WI38 (cell line): ENCODE data around the gene TSR3.

ENCODE experiments used
- H3K4me3 ChIP-seq: 2 replicates; pipeline ENCODE4 v1.5.1; 2011; ENCODE audit warnings: low read depth, mild to moderate bottlenecking, control low read depth, low read length
- CTCF ChIP-seq: IDR thresholded peaks from 2 replicates; pipeline ENCODE4 v1.5.1; 2012; ENCODE audit warnings: low read depth, mild to moderate bottlenecking, control low read depth, low read length

The TSR3 gene

GRCh38 chr16:1383556-1383955 is 31.9 kb upstream of the TSR3 start:
- no peak for TF ChIP-seq CTCF
- H3K4me3 ChIP-seq, result no peak overlapping the region

DNA sequence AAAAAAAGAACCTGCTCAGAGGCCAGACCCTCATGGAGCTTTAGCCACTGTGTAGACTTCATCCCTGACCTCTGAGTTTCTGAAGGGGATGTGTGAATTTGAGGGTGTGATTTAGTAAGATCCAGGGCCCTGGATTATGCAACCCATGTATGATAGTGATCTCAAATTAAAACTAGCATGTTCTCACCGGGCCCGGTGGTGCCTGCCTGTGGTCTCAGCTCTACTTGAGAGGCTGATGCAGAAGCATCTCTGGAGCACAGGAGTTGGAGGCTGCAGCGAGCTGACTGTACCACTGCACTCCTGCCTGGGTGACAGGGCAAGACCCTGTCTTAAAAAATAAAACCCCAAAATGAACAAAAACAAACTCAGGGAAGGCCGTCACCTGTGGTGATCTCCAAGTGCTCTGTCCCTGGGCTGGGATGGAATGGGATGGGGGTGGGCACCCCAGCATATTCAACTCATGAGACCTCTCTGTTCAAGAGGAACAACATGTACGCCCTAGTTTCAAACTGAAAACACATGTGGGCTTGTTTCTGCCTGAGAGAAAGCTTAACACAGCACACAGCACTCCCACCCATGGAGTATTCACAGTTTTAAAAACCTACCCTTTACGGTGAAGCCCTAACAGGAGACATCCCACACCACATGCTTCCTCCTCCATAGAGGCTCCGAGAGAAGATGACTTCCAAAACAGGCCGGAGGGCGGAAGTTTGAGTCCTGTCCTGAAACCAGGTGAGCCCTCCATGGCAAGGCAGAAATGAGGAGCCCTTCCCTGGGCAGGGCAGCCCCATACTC is 30.1 kb upstream of the TSR3 start:
- H3K4me3 ChIP-seq, result no peak overlapping the region
- TF ChIP-seq CTCF, result no peak

DNA sequence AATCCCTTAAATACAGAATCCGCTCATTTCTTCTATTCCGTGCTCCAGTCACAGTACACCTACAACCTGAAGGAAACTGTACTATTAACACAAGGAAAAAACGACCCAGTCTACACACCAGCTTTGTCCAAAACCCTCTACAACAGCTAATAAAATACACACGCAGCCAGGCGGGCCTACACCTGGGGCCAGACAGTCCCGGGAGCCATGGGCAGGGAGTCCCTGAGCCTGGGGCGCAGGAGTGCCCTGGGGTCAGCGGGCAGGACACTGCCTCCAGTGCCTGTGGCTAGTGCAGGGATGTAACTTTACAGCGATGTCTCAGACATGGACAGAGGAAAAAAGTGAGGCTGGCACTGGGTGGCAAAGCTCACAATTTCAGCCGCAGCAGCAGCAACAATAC is 28.5 kb upstream of the TSR3 start:
- no peak for TF ChIP-seq CTCF
- no peak overlapping the region for H3K4me3 ChIP-seq

GRCh38 chr16:1379304-1380076 is 27.8 kb upstream of the TSR3 start:
- peak overlapping the region; percentile 65 for H3K4me3 ChIP-seq
- TF ChIP-seq CTCF, result no peak

DNA sequence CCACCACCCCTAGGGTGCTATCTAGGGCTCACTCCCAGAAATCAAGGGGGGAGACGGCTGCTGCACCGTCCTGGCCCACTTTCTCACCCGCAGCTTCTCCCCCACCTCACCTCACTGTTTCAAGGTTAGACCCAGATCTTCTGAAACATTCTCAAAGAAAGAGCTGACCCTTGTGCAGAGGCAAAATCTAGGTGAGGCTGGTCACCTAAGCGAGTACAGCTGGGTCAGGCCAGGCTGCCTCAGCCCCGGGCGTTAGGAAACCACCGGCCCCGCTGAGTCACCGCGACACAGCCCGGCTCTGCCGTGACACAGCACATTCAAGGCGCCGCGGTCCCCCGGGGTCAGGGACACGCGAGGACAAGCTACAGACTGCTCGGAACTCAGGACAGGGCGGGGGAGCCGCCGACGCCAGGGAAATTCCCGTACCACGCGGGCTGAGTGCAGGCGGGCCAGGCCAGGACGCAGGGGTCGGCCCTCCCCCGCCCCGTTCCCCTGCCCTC is 27.2 kb upstream of the TSR3 start:
- H3K4me3 ChIP-seq, result peak overlapping the region; percentile 65
- TF ChIP-seq CTCF, result no peak

DNA sequence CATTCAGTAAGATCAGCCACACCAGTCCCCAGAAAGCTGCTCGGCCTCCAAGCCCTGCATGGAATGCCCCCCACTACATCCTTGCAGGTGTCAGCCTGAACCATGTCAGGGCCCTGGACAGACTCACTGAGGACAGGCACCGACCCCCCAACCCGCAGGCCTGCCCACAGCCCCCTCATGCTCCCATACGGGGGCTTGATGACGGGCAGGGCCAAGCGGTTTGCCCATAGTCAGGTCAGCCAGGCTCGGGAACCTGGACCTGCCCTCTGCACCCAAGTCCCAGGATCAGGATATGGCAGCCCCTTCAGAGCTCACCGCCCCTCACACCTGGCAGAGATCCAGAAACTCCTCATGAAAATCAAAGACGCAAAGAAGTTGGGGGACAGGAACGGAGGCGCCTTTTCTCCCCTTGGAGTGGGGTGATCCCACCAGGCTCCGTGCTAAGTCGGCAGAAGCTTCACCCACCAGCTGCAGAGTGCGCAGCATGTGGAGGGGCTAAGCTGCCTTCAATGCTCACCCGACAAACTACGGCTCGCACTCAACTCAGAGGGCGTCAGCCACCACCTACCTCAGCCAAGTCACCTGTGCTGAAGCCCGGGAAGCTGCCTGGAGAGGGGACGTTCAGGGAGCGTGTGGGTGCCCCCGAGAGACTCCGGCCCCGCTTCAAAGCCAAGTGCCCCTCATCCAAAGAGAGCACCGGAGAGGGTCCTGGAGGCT is 26.6 kb upstream of the TSR3 start:
- no peak for TF ChIP-seq CTCF
- peak overlapping the region; percentile 65 for H3K4me3 ChIP-seq
